Measurements from ENCODE around the gene RNF208.
"Not testable (repeated sequence)": the region's sequence is repeated elsewhere in the genome, so short reads cannot be mapped to it uniquely, and the experiment has no call there.

Gene RNF208

DNA sequence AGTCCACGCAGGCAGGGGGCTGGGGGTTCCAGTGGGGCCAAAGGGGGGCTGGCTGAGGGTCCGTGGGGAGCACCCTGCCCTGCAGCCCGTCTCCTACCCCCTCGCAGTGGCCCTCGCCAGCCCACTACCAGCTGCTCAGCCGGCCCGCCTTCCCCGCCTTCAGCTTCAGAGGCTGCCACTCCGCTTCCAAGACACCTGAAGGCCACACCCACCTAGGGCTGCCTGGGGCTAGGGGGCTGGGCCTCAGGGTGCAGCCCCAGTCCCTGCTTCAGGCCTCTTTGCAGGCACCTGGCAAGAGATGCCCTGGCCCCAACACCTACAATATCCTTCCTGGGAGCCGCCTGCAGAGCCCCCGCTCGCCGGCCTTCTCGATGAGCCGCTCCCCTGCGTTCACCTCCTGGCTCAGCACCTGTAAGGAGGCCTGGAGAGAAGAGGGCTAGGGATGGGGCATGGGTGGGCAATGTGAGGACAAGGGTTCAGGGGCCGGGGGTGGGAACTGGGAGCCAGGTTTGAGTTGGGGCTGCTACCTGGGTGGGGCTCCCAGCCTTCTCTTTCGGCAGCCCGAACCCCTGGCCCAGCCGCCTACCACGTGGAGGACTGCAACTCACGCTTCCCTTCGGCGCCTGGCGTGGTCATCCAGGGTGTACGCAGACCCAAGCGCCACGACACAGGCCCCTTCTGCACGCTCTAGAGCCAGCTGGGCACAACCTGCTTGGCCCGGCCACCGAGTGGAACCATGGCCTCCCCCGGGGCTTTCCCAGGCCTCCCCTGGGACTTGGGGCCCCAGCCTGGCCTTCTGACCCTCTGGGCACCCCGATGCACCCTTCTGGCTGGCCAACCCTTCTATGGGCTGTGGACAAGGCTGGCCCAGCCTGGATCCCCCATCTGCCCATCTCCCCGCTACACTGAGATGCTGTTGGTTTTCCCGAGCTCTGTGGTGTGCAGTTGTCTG, 30.8 kb upstream of the RNF208 start:
- DNase-seq: no peak

DNA sequence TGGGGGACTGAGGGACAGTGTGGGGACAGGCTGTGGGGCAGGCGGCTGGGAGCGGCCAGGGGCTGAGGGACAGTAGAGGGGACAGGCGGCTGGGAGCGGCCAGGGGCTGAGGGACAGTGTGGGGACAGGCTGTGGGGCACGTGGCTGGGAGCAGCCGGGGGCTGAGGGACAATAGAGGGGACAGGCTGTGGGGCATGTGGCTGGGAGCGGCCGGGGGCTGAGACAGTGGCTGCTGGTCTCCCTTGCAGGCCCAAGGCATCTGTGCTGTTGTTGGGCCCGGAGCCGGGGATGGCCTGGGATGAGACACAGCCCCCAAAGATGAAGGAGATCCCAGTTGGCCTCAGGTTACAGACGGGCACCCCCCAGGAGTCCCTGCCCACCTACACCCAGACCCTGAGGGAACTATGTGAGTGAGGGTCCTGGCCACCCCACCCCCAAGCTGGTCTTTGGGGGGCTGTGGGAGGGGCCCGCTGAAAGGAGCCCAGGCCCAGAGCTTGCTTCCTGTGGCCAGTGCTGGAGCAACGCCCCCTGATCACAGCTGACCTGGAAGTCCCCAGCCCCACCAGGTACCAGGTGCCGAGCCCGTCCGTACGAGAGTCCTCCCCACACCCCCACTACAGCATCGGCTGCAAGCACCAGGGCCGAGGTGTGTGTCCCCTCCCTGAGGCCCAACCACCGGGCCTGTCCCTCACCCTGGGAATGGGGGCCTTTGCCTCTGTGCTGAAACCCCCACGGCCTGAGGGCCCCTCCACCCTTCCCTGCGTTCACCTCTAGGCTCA, 29.6 kb upstream of the RNF208 start:
- DNase-seq: no peak

DNA sequence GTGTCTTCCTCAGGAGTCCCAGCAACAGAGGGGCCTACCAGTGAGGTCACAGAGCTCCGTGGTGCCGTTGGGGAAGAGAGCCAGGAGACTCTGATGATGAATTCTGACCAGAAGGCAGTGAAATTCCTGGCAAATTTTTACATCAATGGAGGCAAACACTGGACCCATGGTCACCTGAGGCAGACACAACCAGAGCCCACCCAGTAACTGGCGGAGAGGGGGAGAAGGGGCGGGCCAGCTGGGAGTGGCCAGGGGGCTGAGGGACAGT, 29.1 kb upstream of the RNF208 start, which contains the start of gene STPG3:
STPG3 (plus strand) TSS at position 93 of the 268 bp plus-strand sequence; CDS start at position 94, 1 bp downstream.
- no peak for DNase-seq

DNA sequence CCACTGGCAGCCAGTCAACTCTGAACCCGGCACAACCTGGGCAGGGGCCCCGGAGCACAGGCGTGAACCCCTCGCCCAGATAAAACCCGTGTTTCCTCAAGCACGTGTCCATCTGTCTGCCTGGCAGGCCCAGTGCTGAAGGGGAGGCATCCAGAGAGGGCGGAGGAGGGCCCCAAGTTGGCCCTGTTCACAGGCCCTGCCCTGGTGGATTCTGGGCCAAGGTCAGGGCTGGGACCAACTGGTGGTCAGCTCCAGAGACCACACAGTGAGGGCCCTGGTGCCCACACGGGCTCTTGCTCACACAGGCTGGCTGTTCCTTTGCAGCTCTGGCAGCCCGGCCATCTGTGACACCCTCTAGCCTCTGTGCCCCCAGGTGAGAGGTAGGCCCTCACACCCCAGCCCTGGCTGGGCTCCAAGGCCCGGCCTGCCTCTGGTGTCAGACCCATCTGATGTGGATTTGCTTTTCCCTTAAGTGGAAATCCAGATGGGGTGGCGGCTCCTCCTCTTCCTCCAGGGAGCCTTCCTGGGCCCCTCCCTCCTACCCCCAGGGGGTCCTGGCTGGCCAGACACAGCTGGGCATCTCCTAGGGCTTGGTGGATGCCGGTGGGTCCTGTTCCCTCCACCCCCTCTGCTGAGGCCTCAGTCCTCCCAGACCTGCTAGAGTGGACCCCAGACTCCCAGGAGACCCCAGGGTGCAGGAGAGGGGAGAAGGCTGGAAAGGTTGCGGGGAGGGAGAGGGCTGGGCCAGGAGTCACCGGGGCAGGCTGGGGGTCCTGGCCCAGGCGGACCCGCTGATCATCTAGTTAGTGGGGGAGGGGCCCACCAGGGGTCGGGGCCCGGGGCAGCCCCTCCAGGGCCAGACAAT, 28.5 kb upstream of the RNF208 start:
- no peak for DNase-seq

DNA sequence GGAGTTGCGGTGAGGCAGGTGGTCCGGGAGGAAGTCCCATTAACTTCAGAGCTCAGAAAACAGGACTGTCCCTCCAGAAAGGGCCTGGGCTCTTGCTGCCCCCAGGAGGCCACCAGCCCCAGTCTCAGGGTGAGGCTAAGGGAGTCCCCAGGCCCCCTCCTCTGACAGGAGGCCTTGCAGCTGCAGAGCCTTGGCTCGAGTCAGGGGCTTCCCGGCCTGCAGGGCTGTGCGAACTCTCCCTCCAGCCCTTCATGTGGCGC, 25.8 kb upstream of the RNF208 start:
- DNase-seq: no peak

DNA sequence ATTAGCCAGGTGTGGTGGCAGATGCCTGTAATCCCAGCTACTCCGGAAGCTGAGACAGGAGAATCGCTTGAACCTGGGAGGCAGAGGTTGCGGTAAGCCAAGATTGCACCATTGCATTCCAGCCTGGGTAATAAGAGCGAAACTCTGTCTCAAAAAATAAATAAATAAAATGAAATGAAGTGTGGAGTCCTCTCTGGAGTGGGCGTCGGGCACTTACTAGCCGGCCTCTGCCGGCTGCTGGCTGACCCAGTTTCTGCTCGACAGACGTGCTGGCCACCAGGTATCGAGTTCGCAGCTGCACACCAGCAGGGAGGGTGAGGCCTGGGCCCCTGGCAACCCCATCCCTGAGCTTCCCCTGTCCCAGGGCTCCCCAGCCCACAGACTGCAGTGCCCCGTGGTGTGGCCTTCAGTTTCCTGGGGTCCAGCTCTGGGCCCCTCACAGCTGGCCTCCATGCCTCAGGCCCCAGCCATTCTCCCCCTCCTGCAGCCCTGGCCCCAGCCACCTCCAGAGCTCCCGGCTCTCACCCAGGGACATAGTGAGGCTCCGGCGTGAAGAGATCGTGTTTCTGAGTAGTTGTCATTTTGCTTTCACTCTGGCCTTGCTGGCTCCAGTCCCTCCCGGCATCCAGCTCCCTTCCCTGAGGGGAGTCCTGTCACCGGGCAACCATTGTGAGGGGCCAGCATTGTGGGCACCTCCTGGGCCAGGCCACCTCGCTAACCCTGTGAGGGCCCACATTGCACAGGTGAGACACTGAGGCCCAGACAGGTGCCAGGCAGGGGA, 25.3 kb upstream of the RNF208 start:
- DNase-seq: no peak

DNA sequence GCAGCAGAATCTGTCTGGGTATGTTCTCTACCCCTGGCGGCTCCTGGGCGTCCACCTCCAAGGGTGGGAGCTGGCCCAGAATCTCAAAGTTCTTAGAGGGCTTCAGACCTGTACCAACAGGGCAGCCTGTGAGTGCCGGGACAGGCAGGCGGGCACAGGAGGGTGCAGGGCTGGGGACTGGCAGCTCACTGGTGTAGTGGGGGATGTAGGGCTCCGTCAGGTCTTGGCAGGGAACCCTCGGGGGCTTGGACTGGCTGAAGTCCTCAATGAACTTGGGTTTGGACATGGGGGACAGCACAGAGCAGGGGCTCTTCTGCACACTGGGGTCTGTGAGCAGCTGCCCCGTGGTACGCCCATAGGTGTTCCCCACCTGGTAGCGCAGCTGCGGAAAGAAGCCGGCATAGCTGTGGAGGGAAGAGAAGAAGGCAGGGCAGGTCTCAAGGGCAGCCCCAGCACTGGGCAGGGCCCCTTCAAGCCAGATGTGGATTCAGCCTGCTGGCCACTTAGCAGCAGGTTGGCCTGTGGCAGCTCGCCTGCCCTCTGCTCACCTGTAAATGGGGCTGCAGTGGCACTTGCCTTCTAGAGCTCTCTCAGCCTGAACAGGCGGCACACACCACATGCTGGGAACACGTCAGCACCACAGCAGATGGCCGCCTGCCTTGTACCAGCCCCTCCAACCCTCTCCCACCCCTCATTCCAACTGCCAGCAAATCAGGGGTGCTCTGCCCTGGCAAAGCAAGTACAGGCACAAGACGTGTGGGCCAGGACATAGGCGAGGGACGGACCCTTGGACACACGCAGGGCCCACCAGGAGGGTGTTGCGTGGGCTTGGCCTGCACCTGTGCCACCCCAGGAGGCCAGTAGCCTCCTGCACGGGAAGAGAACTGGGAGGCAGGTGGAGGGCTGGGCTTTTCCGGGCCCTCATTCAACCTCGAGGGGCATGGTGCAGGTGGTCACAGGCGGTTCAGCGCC, 23.7 kb upstream of the RNF208 start:
- DNase-seq: no peak

DNA sequence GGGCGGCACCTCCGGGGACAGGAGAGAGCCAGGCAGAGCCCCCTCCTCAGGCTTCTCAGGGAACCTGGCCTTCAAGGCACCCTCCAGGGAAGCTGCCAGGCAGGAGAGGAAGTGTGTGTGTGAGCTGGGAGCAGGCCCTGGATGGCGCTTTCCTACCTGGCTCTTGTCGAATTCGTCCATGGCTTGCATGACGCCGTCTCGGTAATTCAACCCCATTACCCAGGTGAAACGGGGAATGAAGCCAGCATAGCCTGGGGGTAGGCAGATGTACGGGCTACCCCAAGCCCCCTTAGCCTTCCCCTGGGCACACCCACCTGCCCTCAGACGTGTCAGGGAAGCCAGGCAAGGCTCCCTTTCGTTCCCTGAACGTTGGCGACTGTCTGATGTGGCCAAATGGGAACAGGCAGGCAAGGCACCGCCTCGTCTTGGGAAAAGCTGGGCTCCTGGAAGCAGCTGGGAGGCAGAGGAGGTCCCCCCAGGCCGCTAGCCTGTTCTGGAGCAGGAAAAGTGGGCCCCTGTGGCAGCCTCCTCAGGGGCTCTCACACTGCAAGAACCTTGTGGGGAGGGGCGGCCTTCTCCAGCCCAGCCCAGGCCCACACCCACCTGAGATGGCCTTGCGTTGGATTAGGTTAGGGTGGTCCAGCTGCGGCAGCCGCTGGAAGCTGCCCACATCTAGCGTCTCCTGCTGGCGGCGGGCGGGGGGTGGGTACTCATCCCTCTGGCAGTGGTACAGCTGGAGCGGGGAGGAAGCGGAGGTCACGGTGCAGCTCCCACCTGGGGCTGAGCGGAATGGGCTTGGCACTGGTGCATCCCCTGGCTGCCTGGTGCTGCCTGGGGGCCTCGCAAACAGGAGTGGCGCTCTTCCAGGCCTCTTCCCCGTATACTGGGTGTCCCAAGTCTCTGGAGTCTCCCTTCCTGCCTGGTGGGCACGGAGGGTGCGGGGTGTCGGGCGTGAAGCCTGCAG, 22.7 kb upstream of the RNF208 start:
- no peak for DNase-seq

DNA sequence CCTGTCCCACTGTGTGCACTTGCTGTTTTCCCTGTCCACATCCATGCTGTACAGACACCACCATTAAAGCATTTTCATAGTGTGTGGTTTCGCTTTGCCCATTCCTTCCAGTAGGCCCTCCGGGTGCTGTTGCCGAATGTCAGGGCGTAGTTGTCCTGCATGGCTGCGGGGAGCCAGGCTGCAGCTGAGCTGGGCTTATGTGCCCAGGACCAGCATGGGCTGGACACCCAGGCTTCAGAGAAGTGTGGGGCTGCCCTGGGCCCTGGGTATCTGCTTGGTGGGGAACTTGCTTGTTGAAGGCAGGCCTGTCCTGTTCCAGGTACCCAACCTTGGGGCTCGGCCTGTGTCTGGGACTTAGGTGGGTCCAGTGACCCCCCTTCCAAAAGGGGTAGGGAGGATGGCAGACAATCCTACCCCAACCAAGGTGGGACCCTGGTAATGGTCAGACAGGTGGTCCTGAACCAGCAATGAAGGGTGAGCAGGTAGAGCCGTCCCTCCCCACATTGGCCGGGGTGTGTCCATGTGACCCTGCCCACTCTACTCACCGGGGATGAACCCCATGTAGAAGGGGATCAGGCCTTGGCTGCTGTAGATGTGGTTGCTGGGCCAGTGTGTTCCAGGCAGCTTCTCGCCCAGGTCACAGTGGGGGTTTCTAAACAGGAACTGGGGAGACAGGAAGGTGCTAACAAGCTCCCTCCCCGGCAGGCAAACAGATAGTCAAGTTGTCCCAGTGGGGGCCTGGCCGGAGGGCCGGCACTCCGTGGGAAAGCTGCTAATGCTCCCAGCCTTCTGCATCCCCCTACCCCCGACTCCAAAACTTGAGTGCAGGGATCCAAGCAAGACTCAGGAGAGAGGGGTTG, 21.8 kb upstream of the RNF208 start:
- DNase-seq: no peak

DNA sequence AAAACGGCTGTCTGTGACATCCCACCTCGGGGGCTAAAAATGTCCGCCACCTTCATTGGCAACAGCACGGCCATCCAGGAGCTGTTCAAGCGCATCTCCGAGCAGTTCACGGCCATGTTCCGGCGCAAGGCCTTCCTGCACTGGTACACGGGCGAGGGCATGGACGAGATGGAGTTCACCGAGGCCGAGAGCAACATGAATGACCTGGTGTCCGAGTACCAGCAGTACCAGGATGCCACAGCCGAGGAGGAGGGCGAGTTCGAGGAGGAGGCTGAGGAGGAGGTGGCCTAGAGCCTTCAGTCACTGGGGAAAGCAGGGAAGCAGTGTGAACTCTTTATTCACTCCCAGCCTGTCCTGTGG, 21.2 kb upstream of the RNF208 start:
- DNase-seq: not testable (repeated sequence)

DNA sequence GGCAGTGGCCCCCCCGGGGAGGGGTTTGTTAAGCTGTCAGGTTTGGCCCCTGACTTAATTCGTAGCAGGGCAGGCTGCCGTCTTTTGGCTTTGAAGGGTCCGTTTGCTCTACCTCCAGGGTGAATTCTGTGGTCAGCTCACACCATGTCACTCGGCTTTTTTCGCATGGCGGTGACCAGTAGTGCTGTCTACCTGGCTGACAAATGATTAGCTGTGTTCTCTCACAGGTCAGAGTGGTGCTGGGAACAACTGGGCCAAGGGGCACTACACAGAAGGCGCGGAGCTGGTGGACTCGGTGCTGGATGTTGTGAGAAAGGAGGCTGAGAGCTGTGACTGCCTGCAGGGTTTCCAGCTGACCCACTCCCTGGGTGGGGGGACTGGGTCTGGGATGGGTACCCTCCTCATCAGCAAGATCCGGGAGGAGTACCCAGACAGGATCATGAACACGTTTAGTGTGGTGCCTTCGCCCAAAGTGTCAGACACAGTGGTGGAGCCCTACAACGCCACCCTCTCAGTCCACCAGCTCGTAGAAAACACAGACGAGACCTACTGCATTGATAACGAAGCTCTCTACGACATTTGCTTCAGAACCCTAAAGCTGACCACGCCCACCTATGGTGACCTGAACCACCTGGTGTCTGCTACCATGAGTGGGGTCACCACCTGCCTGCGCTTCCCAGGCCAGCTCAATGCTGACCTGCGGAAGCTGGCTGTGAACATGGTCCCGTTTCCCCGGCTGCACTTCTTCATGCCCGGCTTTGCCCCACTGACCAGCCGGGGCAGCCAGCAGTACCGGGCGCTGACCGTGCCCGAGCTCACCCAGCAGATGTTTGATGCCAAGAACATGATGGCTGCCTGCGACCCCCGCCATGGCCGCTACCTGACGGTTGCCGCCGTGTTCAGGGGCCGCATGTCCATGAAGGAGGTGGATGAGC, 20.5 kb upstream of the RNF208 start:
- no peak for DNase-seq

DNA sequence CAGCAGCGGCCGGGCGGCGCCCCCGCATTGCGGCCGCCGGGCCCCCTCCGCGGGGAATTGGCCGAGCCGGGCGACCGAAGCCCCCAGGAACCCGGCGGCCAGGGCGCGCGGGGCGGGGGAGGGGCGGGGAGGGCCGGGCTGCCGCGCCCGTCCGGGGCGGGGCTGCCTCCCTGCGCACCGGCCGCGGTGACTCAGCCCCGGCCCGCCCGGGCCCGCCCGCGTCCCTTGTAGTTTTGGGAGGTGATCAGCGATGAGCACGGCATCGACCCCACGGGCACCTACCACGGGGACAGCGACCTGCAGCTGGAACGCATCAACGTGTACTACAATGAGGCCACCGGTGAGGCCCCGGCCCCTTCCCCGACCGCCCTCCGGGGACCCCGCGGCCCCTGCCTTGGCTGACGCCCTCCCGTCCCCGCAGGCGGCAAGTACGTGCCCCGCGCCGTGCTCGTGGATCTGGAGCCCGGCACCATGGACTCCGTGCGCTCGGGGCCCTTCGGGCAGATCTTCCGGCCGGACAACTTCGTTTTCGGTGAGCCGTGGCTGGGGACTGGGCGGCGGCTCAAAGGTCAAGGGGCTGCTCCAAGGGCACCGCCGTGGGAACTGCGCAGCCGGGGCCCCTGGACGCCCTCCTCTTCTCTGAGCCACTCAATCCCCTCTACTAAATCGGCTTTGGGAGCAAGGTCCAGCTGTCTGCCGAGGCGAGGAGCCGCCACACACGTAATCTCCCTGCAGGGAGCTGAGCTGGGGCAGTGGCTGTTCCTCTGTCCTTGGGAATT, 19.6 kb upstream of the RNF208 start:
- no peak for DNase-seq

DNA sequence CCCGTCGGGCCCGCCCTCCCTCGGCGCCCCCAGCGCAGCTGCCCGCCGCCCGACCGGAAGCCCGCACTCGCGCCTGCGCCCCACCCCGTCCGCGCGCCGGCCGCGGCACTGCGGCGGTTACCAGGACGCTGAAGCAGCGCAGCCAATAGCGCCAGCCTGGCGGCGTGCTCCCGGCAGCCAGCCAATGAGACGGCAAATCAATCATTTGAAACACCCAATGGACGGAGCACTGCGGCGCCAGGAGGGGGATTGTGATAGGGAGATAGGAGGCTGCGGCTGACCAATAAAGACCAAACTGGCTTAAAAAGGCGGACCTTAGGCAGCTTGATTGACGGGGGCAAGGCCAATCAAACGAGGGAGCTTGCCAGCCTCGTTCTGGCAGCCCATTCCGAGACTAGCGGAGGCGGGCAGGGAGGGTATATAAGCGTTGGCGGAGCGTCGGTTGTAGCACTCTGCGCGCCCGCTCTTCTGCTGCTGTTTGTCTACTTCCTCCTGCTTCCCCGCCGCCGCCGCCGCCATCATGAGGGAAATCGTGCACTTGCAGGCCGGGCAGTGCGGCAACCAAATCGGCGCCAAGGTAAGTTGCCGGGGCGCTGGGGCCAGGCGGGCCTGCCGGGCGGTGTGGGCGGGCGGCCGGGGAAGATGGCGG, 18.9 kb upstream of the RNF208 start, which contains the start of gene TUBB4B:
TUBB4B (plus strand) TSS at position 447 of the 649 bp plus-strand sequence; CDS start at position 521, 74 bp downstream.
- peak; percentile 99 for DNase-seq

DNA sequence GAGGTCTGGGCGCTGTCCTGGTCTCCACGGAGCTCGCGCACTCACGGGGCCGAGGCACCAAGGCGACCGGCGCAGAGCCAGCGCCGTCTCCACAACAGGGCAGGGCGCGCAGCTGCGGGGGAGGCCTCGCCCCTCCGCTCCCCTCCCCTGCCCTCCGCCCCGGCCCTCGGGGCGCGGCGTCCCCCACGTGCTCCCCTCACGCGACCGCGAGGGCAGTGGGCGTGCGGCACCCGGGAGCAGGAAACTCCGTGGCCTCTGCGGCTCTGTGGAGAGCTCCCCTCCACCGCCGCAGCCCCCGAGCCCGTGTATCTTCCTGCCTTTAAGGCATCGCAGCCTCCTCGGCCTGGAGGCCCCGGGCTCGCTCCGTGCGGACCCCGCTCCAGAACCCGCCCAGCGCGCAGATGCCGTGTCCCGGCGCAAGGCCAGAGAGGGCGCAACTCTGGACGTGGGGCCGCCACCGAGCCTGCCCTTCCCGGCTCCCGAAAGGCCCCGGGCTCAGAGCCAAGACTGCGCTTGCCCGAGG, 18.3 kb upstream of the RNF208 start:
- peak; percentile 46 for DNase-seq

DNA sequence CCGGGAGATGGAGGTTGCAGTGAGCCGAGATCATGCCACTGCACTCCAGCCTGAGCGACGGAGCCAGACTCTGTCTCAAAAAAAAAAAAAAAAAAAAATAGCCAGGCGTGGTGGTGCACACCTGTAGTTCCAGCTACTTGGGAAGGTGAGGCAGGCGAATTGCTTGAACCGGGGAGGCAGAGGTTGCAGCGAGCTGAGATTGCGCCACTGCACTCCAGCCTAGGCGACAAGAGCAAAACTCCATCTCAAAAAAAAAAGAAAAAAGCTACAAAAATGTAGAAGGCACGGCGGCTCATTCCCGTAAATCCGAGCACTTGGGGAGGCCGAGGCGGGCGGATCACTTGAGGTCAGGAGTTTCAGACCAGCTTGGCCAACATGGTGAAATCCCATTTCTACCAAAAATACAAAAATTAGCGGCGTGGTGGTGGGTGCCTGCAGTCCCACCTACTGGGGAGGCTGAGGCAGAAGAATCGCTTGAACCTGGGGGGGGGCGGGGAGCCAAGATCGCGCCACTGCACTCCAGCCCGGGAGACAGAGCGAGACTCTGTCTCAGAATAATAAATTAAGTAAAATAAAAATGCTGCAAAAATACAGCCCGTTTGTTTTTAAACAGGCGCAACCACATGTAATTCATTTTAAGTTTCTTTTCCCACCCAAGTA, 17.6 kb upstream of the RNF208 start:
- not testable (repeated sequence) for DNase-seq
